ENCODE results near the gene SAXO1.

SAXO1 gene

DNA sequence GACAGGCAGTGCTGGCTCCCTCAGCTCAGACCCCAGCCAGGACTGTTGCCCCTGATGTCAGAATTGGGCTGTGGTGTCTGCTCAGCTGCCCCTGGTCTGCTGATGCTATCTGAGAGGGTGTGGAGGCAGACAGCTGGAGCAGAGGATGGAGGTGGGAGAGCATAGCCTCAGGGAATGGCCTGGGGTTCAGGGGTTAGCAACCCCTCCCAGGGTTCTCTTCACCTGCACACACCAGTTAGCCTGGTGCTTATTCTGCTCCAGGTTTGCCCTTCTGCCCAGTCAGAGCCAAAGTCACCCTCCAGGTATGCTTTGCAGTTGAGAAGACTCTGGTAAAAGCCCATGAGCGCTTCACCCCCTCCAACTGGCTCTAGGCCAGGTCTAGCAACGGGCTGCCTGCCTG, 109.8 kb downstream of the SAXO1 start:
- H3K79me2 ChIP-seq (ENCODE audit: control insufficient read depth, insufficient read depth, low read length): no peaks in the 10 kb centered on the region
- H4K8ac ChIP-seq (ENCODE audit: low read depth, low read length): no peak overlapping the region
- no peak overlapping the region for H3K18ac ChIP-seq (ENCODE audit: low read length)
- H3K4me1 ChIP-seq (ENCODE audit: control insufficient read depth, low read depth, low read length): no peaks in the 10 kb centered on the region
- no peak overlapping the region for H3K56ac ChIP-seq (ENCODE audit: low read length)
- H2BK120ac ChIP-seq (ENCODE audit: low read depth, low read length): no peak overlapping the region
- H2BK15ac ChIP-seq (replicated peaks; ENCODE audit: low read depth): no peak overlapping the region
- H3K27ac ChIP-seq (ENCODE audit: low read depth, low read length): no peak overlapping the region
- no peak overlapping the region for H3K4ac ChIP-seq (ENCODE audit: low read depth, low read length)
- no peaks in the 10 kb centered on the region for H3K27me3 ChIP-seq (ENCODE audit: insufficient read depth, low read length, poor library complexity)
- H2AK5ac ChIP-seq (ENCODE audit: low read length): no peak overlapping the region
- H2BK5ac ChIP-seq (ENCODE audit: low read length): no peak overlapping the region
- H3K4me2 ChIP-seq (ENCODE audit: low read length): no peak overlapping the region
- no peak overlapping the region for H3K9ac ChIP-seq (ENCODE audit: low read length)
- no peak for DNase-seq
- H3K36me3 ChIP-seq (ENCODE audit: control insufficient read depth, insufficient read depth, low read length): no peaks in the 10 kb centered on the region
- no peak overlapping the region for H3K23ac ChIP-seq (ENCODE audit: low read length)
- no peaks in the 10 kb centered on the region for H3K79me1 ChIP-seq (ENCODE audit: low read length)
- no CpG with 5 or more reads among the region's 2 CpGs for WGBS (ENCODE audit: extremely low coverage, insufficient coverage, low lambda C conversion rate)
- no peak overlapping the region for H4K5ac ChIP-seq (ENCODE audit: low read length)
- no peak overlapping the region for H3K4me3 ChIP-seq (ENCODE audit: low read length)

DNA sequence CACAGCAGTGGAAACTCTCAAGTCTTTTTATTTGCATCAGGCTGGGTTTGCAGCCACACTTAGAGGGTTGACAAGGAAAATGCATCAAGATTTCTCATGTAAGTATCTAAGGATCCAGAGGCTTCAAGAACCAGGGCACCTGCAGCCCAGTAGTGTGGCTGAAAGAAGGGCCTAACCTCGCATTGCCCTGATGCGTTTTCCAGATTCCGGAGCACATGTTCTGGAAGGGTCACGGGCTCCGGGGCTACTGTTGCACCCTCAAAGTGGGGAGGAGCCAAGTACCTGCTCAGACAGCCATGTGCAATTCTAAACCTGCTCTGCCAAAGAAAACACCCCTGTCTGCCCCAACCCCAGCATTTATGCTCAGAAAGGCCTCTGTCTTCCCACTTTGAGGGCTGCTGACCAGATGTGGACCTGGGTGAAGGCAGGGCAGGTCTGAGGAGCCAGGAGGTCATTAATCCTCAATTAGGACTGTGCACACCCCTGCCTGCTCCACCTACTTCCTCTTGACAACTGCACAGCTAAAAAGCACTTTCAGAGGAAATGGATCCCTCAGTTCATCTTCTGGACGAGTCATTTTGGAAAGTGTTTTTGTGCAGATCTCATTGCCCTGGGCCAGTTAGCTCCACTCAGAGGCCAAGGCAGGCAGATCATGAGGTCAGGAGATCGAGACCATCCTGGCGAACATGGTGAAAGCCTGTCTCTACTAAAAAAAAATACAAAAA, 110.7 kb downstream of the SAXO1 start:
- Histone ChIP-seq H3K36me3 (ENCODE audit: control insufficient read depth, insufficient read depth, low read length) (no peaks in the 10 kb centered on the region), H2BK120ac (ENCODE audit: low read depth, low read length) (no peak overlapping the region), H3K79me2 (ENCODE audit: control insufficient read depth, insufficient read depth, low read length) (no peaks in the 10 kb centered on the region), H2BK15ac (replicated peaks; ENCODE audit: low read depth) (no peak overlapping the region), H3K4me1 (ENCODE audit: control insufficient read depth, low read depth, low read length) (no peaks in the 10 kb centered on the region), H2BK5ac (ENCODE audit: low read length) (no peak overlapping the region), H2AK5ac (ENCODE audit: low read length) (no peak overlapping the region), H4K5ac (ENCODE audit: low read length) (no peak overlapping the region), H3K56ac (ENCODE audit: low read length) (no peak overlapping the region), H3K4ac (ENCODE audit: low read depth, low read length) (no peak overlapping the region), H3K4me3 (ENCODE audit: low read length) (no peak overlapping the region), H3K79me1 (ENCODE audit: low read length) (no peaks in the 10 kb centered on the region), H3K4me2 (ENCODE audit: low read length) (no peak overlapping the region), H3K18ac (ENCODE audit: low read length) (no peak overlapping the region), H3K27me3 (ENCODE audit: insufficient read depth, low read length, poor library complexity) (no peaks in the 10 kb centered on the region), H4K8ac (ENCODE audit: low read depth, low read length) (no peak overlapping the region), H3K23ac (ENCODE audit: low read length) (no peak overlapping the region), H3K9ac (ENCODE audit: low read length) (no peak overlapping the region), H3K27ac (ENCODE audit: low read depth, low read length) (no peak overlapping the region)
- WGBS (ENCODE audit: extremely low coverage, insufficient coverage, low lambda C conversion rate): no CpG with 5 or more reads among the region's 8 CpGs
- DNase-seq: no peak

DNA sequence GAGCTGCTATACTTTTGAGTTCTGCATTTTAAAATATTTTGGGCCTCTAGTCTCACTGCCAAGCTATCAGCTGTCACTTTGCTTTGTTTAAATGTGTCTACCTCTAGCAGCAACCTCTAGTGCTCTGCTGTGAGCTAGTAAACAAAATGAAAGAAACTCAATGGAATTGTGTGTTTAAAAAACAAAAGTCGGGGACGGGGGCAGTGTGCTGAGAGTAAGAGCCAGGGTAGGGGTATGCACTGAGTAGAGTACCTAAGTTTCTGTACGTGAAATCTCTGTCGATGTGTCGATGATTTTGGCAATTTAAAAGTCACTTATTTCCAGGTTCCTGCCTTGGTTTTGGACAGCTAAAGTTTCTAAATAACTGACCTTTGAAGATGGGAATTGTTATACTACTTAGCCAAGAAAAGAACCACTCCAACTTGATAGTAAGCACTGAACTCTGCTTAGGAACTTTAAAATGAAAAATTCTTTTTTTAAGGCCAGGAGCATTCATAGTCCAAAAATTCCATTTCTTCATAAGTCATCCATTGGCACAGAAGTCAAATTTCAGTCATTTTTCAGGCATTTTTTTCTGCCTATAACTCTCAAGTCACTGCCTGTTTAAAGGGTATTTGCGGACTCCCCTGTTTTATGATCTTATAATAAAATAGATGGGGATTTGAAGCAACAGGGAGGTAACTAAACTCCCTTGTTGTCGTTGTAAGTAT, 111.5 kb downstream of the SAXO1 start:
- H3K18ac ChIP-seq (ENCODE audit: low read length): no peak overlapping the region
- no peak overlapping the region for H3K4me2 ChIP-seq (ENCODE audit: low read length)
- no peak overlapping the region for H2BK15ac ChIP-seq (replicated peaks; ENCODE audit: low read depth)
- no peaks in the 10 kb centered on the region for H3K27me3 ChIP-seq (ENCODE audit: insufficient read depth, low read length, poor library complexity)
- H2BK5ac ChIP-seq (ENCODE audit: low read length): no peak overlapping the region
- H3K79me2 ChIP-seq (ENCODE audit: control insufficient read depth, insufficient read depth, low read length): no peaks in the 10 kb centered on the region
- H3K79me1 ChIP-seq (ENCODE audit: low read length): no peaks in the 10 kb centered on the region
- H4K5ac ChIP-seq (ENCODE audit: low read length): no peak overlapping the region
- no peak overlapping the region for H3K23ac ChIP-seq (ENCODE audit: low read length)
- no peaks in the 10 kb centered on the region for H3K36me3 ChIP-seq (ENCODE audit: control insufficient read depth, insufficient read depth, low read length)
- WGBS (ENCODE audit: extremely low coverage, insufficient coverage, low lambda C conversion rate): no CpG with 5 or more reads among the region's 7 CpGs
- H3K56ac ChIP-seq (ENCODE audit: low read length): no peak overlapping the region
- no peak overlapping the region for H4K8ac ChIP-seq (ENCODE audit: low read depth, low read length)
- H3K9ac ChIP-seq (ENCODE audit: low read length): no peak overlapping the region
- no peak overlapping the region for H2AK5ac ChIP-seq (ENCODE audit: low read length)
- no peak overlapping the region for H3K27ac ChIP-seq (ENCODE audit: low read depth, low read length)
- no peak overlapping the region for H2BK120ac ChIP-seq (ENCODE audit: low read depth, low read length)
- H3K4ac ChIP-seq (ENCODE audit: low read depth, low read length): no peak overlapping the region
- no peak for DNase-seq
- no peak overlapping the region for H3K4me3 ChIP-seq (ENCODE audit: low read length)
- no peaks in the 10 kb centered on the region for H3K4me1 ChIP-seq (ENCODE audit: control insufficient read depth, low read depth, low read length)

DNA sequence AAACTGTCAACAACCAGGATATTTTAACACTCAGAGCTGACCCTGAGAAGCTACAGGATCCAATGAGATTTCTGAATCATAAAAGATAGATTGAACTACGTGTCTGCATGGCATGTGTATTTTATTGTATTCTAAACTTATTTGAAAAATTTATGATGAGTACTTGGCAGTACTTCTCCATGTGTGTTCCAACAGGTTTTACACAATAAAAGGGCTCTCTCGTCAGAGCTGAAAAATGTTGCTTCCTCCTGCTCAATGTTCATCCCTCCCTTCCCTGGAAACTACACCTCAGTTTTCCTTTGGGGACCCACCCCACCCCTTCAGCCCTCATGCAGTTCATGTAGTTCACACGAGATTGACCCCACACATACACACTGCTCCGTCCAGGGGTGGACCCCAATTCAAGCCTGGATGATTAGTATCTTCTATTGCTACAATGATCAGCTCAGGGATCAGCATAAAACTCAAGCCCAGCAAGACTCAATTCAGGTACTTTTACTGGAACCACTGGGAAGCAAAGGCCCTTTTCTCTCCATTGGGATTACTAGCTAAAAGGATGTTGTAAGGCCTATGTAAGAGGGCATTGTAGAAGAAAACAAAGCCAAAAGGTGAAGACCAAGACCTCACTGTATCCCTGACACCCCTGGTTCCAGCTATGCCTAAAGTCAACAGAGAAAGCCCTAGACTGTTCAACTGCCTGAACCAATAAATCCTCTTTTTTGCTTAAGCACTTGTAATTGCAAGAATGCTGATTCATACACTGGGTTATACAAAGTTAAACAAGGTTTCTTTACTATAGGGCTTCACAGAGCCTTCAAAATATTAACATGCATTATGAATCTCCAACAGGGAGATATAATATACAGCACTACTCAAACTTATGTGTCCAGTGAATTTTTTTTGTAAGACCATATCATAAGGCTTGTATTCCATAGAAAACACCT, 112.6 kb downstream of the SAXO1 start:
- Histone ChIP-seq H3K56ac (ENCODE audit: low read length) (no peak overlapping the region), H4K5ac (ENCODE audit: low read length) (no peak overlapping the region)

DNA sequence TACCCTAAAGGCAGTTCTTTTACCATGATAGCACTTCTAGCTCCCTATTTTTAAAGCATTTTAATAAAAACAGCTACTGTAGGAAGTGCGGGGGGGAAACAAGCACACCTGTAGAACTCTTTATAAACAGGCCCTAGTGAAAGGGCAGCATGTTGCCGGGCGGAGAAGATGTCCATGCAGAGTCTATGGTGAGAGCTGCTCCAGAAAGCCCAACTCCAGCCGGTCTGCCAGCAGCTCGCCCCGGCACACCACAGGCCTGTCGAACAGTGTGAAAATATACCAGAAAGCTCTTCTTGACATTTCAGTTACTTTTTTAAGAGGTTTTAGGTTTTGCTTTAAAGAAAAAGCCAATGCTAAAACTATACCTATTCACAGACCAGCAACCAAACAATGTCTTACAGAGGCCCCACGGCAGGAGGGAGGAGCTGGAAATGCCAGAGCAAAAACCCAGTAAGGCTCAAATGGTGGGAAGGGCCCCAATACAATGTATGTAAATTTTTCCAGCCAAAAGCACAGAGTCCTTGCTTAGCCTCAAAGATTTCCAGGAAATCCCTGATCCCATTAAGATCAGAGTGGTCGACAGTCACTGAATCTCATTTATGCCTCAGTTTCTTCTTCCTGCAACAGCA, 121.2 kb downstream of the SAXO1 start:
- H3K56ac ChIP-seq (ENCODE audit: low read length): no peak overlapping the region
- H2BK15ac ChIP-seq (replicated peaks; ENCODE audit: low read depth): no peak overlapping the region
- DNase-seq: peak; percentile 61
- H2BK120ac ChIP-seq (ENCODE audit: low read depth, low read length): no peak overlapping the region
- no peak overlapping the region for H4K8ac ChIP-seq (ENCODE audit: low read depth, low read length)
- no peak overlapping the region for H3K4me2 ChIP-seq (ENCODE audit: low read length)
- H3K36me3 ChIP-seq (ENCODE audit: control insufficient read depth, insufficient read depth, low read length): no peaks in the 10 kb centered on the region
- H3K9ac ChIP-seq (ENCODE audit: low read length): no peak overlapping the region
- H2AK5ac ChIP-seq (ENCODE audit: low read length): no peak overlapping the region
- H3K27me3 ChIP-seq (ENCODE audit: insufficient read depth, low read length, poor library complexity): no peaks in the 10 kb centered on the region
- H3K23ac ChIP-seq (ENCODE audit: low read length): no peak overlapping the region
- WGBS (ENCODE audit: extremely low coverage, insufficient coverage, low lambda C conversion rate): no CpG with 5 or more reads among the region's 9 CpGs
- H3K4ac ChIP-seq (ENCODE audit: low read depth, low read length): no peak overlapping the region
- no peaks in the 10 kb centered on the region for H3K79me2 ChIP-seq (ENCODE audit: control insufficient read depth, insufficient read depth, low read length)
- H3K18ac ChIP-seq (ENCODE audit: low read length): peak overlapping the region; percentile 6
- H3K79me1 ChIP-seq (ENCODE audit: low read length): no peaks in the 10 kb centered on the region
- H3K27ac ChIP-seq (ENCODE audit: low read depth, low read length): peak overlapping the region; percentile 17
- H4K5ac ChIP-seq (ENCODE audit: low read length): no peak overlapping the region
- peaks cover 8% of the 10 kb centered on the region for H3K4me1 ChIP-seq (ENCODE audit: control insufficient read depth, low read depth, low read length)
- no peak overlapping the region for H3K4me3 ChIP-seq (ENCODE audit: low read length)
- H2BK5ac ChIP-seq (ENCODE audit: low read length): no peak overlapping the region

More for the DNA sequence above, 112.6 kb downstream of the SAXO1 start:
- H3K79me1 ChIP-seq (ENCODE audit: low read length): no peaks in the 10 kb centered on the region
- no peak overlapping the region for H3K23ac ChIP-seq (ENCODE audit: low read length)
- H2BK15ac ChIP-seq (replicated peaks; ENCODE audit: low read depth): no peak overlapping the region
- H2BK5ac ChIP-seq (ENCODE audit: low read length): no peak overlapping the region
- no peak overlapping the region for H4K8ac ChIP-seq (ENCODE audit: low read depth, low read length)
- no peak overlapping the region for H2BK120ac ChIP-seq (ENCODE audit: low read depth, low read length)
- no peaks in the 10 kb centered on the region for H3K4me1 ChIP-seq (ENCODE audit: control insufficient read depth, low read depth, low read length)
- H3K79me2 ChIP-seq (ENCODE audit: control insufficient read depth, insufficient read depth, low read length): no peaks in the 10 kb centered on the region
- H3K9ac ChIP-seq (ENCODE audit: low read length): no peak overlapping the region
- no peak overlapping the region for H3K4me2 ChIP-seq (ENCODE audit: low read length)
- H2AK5ac ChIP-seq (ENCODE audit: low read length): no peak overlapping the region
- WGBS (ENCODE audit: extremely low coverage, insufficient coverage, low lambda C conversion rate): no CpG with 5 or more reads among the region's 4 CpGs
- H3K36me3 ChIP-seq (ENCODE audit: control insufficient read depth, insufficient read depth, low read length): no peaks in the 10 kb centered on the region
- H3K4me3 ChIP-seq (ENCODE audit: low read length): no peak overlapping the region
- H3K4ac ChIP-seq (ENCODE audit: low read depth, low read length): no peak overlapping the region
- no peak overlapping the region for H3K18ac ChIP-seq (ENCODE audit: low read length)
- no peak for DNase-seq
- H3K27me3 ChIP-seq (ENCODE audit: insufficient read depth, low read length, poor library complexity): no peaks in the 10 kb centered on the region
- no peak overlapping the region for H3K27ac ChIP-seq (ENCODE audit: low read depth, low read length)
